WI38 (cell line): Measurements from ENCODE around the gene HID1.

ENCODE experiments used
- H3K4me3 ChIP-seq: 2 replicates; pipeline ENCODE4 v1.5.1; 2011; ENCODE audit warnings: low read depth, mild to moderate bottlenecking, control low read depth, low read length
- TF ChIP-seq, protein P1 (sequence below): IDR thresholded peaks from 2 replicates; pipeline ENCODE4 v1.5.1; 2012; ENCODE audit warnings: low read depth, mild to moderate bottlenecking, control low read depth, low read length

The HID1 gene

GRCh38 chr17:74936470-74936799, 36.1 kb downstream of the HID1 start:
- no peak overlapping the region for H3K4me3 ChIP-seq
- TF ChIP-seq, protein P1, sequence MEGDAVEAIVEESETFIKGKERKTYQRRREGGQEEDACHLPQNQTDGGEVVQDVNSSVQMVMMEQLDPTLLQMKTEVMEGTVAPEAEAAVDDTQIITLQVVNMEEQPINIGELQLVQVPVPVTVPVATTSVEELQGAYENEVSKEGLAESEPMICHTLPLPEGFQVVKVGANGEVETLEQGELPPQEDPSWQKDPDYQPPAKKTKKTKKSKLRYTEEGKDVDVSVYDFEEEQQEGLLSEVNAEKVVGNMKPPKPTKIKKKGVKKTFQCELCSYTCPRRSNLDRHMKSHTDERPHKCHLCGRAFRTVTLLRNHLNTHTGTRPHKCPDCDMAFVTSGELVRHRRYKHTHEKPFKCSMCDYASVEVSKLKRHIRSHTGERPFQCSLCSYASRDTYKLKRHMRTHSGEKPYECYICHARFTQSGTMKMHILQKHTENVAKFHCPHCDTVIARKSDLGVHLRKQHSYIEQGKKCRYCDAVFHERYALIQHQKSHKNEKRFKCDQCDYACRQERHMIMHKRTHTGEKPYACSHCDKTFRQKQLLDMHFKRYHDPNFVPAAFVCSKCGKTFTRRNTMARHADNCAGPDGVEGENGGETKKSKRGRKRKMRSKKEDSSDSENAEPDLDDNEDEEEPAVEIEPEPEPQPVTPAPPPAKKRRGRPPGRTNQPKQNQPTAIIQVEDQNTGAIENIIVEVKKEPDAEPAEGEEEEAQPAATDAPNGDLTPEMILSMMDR = no peak

- TF ChIP-seq, protein P1 = no peak
- no peak within 1 kb of the TSS for H3K4me3 ChIP-seq
These were observed 36.7 kb downstream of the HID1 start, which contains the start of gene OTOP3 for GRCh38 chr17:74935585-74936469. Gene OTOP3 (plus strand): TSS chr17:74935898. CDS start chr17:74935922, 24 bp downstream.

GRCh38 chr17:74935048-74935447, 37.5 kb downstream of the HID1 start:
- no peak overlapping the region for H3K4me3 ChIP-seq
- TF ChIP-seq, protein P1 = no peak

DNA sequence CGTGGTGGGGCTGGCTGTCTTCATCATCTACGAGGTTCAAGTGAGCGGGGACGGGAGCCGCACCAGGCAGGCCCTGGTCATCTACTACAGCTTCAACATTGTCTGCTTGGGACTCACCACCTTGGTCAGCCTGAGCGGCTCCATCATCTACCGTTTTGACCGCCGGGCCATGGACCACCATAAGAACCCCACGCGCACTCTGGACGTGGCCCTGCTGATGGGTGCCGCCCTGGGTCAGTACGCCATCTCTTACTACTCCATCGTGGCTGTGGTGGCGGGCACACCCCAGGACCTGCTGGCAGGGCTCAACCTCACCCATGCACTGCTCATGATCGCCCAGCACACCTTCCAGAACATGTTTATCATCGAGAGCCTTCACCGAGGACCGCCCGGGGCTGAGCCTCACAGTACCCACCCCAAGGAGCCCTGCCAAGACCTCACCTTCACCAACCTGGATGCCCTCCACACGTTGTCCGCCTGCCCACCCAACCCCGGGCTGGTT, 42.0 kb downstream of the HID1 start:
- H3K4me3 ChIP-seq = no peak overlapping the region
- TF ChIP-seq, protein P1 = no peak

GRCh38 chr17:74928786-74929185, 43.8 kb downstream of the HID1 start:
- H3K4me3 ChIP-seq = no peak overlapping the region
- TF ChIP-seq, protein P1 = no peak

DNA sequence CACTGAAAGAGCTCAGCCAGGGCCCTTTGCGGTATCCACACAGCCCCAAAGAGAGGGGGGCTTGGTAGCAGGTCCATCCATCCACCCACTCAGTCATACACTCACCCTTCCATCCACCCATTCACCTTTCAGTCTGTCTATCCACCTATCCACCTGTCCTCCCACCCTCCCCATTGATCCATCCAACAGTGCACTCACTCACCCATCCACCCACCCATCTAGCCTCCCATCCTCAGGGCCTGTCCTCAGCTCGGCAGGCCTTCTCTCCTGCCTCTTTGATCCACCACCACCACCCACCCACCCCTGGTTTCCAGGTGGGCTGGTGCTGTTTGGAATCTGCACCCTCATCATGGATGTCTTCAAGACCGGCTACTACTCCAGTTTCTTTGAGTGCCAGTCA, 47.3 kb downstream of the HID1 start:
- no peak overlapping the region for H3K4me3 ChIP-seq

More for the DNA sequence above, 47.3 kb downstream of the HID1 start:
- TF ChIP-seq, protein P1 = no peak
